ENCODE data around the gene CCR3.

- TF ChIP-seq POLR2A (IDR thresholded peaks at IDR 0.05): no peak
- no peak for TF ChIP-seq CTCF (IDR thresholded peaks at IDR 0.05)
These were observed 49.3 kb upstream of the CCR3 start for GRCh38 chr3:46192939-46193338.

All from esophagus squamous epithelium (tissue), 4 donors.